SK-N-SH (cell line): ENCODE data around the gene AP2A1. TPM values are rescaled to one million over a fixed set of nuclear protein-coding genes. Genes with fewer than 3 reads are reported as not detected.

Experiments
- CTCF ChIA-PET: fragments of 300-600, 350-600 bp; formaldehyde crosslinking; extraction: SDS; loops from one replicate; lab custom pipeline; 2021; lab: Yijun Ruan, JAX
- POLR2A ChIA-PET: fragments of 350-600 bp; sonication (Branson Sonifier 250); formaldehyde crosslinking; extraction: SDS; loops from one replicate; lab custom pipeline; 2020; ENCODE audit warnings: antibody characterized with exemption, inconsistent platforms; lab: Yijun Ruan, JAX
- DNase-seq: peaks from one replicate; pipeline ENCODE4 v3.0.0; 2012
- H2AFZ ChIP-seq: fragments of 200-600 bp; sonication (generic); 2 replicates; pipeline ENCODE4 v1.8.1; 2016; ENCODE audit warnings: antibody characterized with exemption, mild to moderate bottlenecking, low read depth
- H3F3A ChIP-seq: fragments of 200-600 bp; sonication (generic); replicated peaks from 2 replicates; pipeline ENCODE3; 2016; ENCODE audit warnings: antibody characterized with exemption, mild to moderate bottlenecking; ENCODE audit not compliant: insufficient read depth
- H3K27ac ChIP-seq, 2 experiments: fragments of 200-500 bp in 1 of 2; fragments of 200-600 bp in 1 of 2; sonication (Bioruptor generic) in 1 of 2; sonication (generic), shearing (Covaris generic) in 1 of 2; 2 replicates each; pipeline versions ENCODE4 v1.5.1 to v1.6.1; 2014 to 2016; ENCODE audit warnings: low read depth in 2 of 2, inconsistent platforms in 1 of 2, low read length in 1 of 2, mild to moderate bottlenecking in 1 of 2, mixed read lengths in 1 of 2
- H3K27me3 ChIP-seq: fragments of 200-600 bp; sonication (generic), shearing (Covaris generic); 2 replicates; pipeline ENCODE4 v1.6.1; 2016; ENCODE audit warnings: mixed run types; ENCODE audit not compliant: insufficient read depth
- H3K36me3 ChIP-seq, 2 experiments: fragments of 200-500 bp in 1 of 2; fragments of 200-600 bp in 1 of 2; sonication (Bioruptor generic) in 1 of 2; sonication (generic) in 1 of 2; replicated peaks in 1 of 2; 2 replicates each; pipeline versions ENCODE3 to v1.5.1; 2014 to 2016; ENCODE audit warnings: low read length in 1 of 2, mild to moderate bottlenecking in 1 of 2; ENCODE audit not compliant: insufficient read depth in 2 of 2, control insufficient read depth in 1 of 2
- H3K4me1 ChIP-seq, 2 experiments: fragments of 200-500 bp in 1 of 2; fragments of 200-600 bp in 1 of 2; sonication (Bioruptor generic) in 1 of 2; sonication (generic), shearing (Covaris generic) in 1 of 2; 2 replicates each; pipeline versions ENCODE4 v1.5.1 to v1.6.1; 2014 to 2016; ENCODE audit warnings: low read depth in 1 of 2, low read length in 1 of 2, mixed run types in 1 of 2; ENCODE audit not compliant: insufficient read depth in 2 of 2, control insufficient read depth in 1 of 2
- H3K4me2 ChIP-seq: fragments of 200-600 bp; sonication (generic), shearing (Covaris generic); 2 replicates; pipeline ENCODE4 v1.6.1; 2017; ENCODE audit warnings: mixed run types
- H3K4me3 ChIP-seq, 2 experiments: fragments of 200-500 bp in 1 of 2; fragments of 200-600 bp in 1 of 2; sonication (Bioruptor generic) in 1 of 2; sonication (generic), shearing (Covaris generic) in 1 of 2; 2 replicates each; pipeline versions ENCODE4 v1.5.1 to v1.8.1; 2014 to 2016; ENCODE audit warnings: low read depth in 2 of 2, inconsistent platforms in 1 of 2, low read length in 1 of 2, mild to moderate bottlenecking in 1 of 2, mixed read lengths in 1 of 2, moderate library complexity in 1 of 2
- H3K79me2 ChIP-seq: fragments of 200-600 bp; sonication (generic); 2 replicates; pipeline ENCODE4 v1.8.1; 2017; ENCODE audit warnings: mild to moderate bottlenecking; ENCODE audit not compliant: insufficient read depth
- H3K9ac ChIP-seq: fragments of 200-600 bp; sonication (generic); 2 replicates; pipeline ENCODE4 v1.6.1; 2017; ENCODE audit warnings: mixed run types
- H3K9me2 ChIP-seq: fragments of 200-600 bp; sonication (generic); 2 replicates; pipeline ENCODE4 v1.6.1; 2017; ENCODE audit warnings: mixed run types
- H3K9me3 ChIP-seq: fragments of 200-600 bp; sonication (generic); 2 replicates; pipeline ENCODE4 v1.6.1; 2017; ENCODE audit warnings: mixed run types, mild to moderate bottlenecking, moderate library complexity
- H4K20me1 ChIP-seq: fragments of 200-600 bp; sonication (generic); 2 replicates; pipeline ENCODE4 v1.6.1; 2017; ENCODE audit warnings: mild to moderate bottlenecking, mixed run types; ENCODE audit not compliant: insufficient read depth
- FOXJ3 ChIP-seq: sonication (generic); formaldehyde crosslinking; IDR thresholded peaks from 2 replicates; pipeline ENCODE4 v1.5.1; 2020; ENCODE audit warnings: mild to moderate bottlenecking, missing genetic modification reagents
- GABPA ChIP-seq: IDR thresholded peaks from 2 replicates; pipeline ENCODE4 v1.4.0; 2012; ENCODE audit warnings: low read depth, mild to moderate bottlenecking
- MEF2A ChIP-seq: IDR thresholded peaks from 2 replicates; pipeline ENCODE4 v1.4.0; 2012; ENCODE audit warnings: low read depth, borderline replicate concordance
- RCOR1 ChIP-seq: fragments of 150-350 bp; IDR thresholded peaks from 2 replicates; pipeline ENCODE4 v1.6.1; 2017; ENCODE audit warnings: antibody characterized with exemption, low read length
- RFX5 ChIP-seq: IDR thresholded peaks from 2 replicates; pipeline ENCODE4 v1.6.1; 2012; ENCODE audit warnings: mild to moderate bottlenecking, improper control_type of control experiment, low read length
- RXRA ChIP-seq: IDR thresholded peaks from 2 replicates; pipeline ENCODE4 v1.4.0; 2012; ENCODE audit warnings: low read depth, mild to moderate bottlenecking, borderline replicate concordance
- TCF12 ChIP-seq: IDR thresholded peaks from 2 replicates; pipeline ENCODE4 v1.4.0; 2012
- WGBS: methylation state at CpG from one replicate; pipeline ENCODE4 v1.1.6; 2017; ENCODE audit warnings: low lambda C conversion rate; 5-methylcytosine and 5-hydroxymethylcytosine counted together
- polyA plus RNA-seq, 3 experiments: library from polyadenylated mRNA; depleted of rRNA; stranded (reverse); fragments of >200 nt; gene quantifications; 2 replicates each; pipeline ENCODE4 v1.2.3, GENCODE V29; 2012
- TF ChIP-seq, protein P1 (sequence below): IDR thresholded peaks from 2 replicates; pipeline ENCODE4 v1.4.0; 2012; ENCODE audit warnings: low read depth, borderline replicate concordance
- TF ChIP-seq, protein P2 (sequence below): IDR thresholded peaks from 2 replicates; pipeline ENCODE4 v1.6.1; 2012; ENCODE audit warnings: mild to moderate bottlenecking, low read depth, low read length, moderate library complexity
- TF ChIP-seq, protein P3 (sequence below): fragments of 150-350 bp; IDR thresholded peaks from 2 replicates; pipeline ENCODE4 v1.6.1; 2016; ENCODE audit warnings: mild to moderate bottlenecking, low read depth, low read length

Gene AP2A1
- polyA plus RNA-seq, 1 of the 3 experiments (the other 2 are of a cell fraction) = 74.8 TPM

DNA sequence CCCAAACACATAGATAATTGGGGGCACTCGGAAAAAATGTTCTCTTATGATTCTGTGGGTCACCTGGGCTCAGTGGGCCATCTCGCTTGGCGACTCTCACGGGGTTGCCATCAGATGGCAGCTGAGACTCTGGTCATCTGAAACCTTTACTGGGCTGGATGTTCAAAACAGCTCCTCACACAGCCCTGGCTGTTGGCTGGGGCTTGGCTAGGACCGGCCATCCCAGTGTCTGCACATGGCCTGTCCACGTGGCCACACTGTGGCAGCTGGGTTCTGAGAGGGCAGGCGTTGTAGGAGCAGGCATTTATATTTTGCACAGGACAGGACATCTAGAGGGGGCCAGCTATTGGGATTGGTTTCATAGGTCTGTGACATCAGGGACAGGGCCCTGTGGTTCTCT lies 66.8 kb downstream of the AP2A1 start:
- H3K4me1 ChIP-seq = no peaks in the 10 kb centered on the region
- TF ChIP-seq, protein P1, sequence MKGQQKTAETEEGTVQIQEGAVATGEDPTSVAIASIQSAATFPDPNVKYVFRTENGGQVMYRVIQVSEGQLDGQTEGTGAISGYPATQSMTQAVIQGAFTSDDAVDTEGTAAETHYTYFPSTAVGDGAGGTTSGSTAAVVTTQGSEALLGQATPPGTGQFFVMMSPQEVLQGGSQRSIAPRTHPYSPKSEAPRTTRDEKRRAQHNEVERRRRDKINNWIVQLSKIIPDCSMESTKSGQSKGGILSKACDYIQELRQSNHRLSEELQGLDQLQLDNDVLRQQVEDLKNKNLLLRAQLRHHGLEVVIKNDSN = no peak
- TF ChIP-seq, protein P2, sequence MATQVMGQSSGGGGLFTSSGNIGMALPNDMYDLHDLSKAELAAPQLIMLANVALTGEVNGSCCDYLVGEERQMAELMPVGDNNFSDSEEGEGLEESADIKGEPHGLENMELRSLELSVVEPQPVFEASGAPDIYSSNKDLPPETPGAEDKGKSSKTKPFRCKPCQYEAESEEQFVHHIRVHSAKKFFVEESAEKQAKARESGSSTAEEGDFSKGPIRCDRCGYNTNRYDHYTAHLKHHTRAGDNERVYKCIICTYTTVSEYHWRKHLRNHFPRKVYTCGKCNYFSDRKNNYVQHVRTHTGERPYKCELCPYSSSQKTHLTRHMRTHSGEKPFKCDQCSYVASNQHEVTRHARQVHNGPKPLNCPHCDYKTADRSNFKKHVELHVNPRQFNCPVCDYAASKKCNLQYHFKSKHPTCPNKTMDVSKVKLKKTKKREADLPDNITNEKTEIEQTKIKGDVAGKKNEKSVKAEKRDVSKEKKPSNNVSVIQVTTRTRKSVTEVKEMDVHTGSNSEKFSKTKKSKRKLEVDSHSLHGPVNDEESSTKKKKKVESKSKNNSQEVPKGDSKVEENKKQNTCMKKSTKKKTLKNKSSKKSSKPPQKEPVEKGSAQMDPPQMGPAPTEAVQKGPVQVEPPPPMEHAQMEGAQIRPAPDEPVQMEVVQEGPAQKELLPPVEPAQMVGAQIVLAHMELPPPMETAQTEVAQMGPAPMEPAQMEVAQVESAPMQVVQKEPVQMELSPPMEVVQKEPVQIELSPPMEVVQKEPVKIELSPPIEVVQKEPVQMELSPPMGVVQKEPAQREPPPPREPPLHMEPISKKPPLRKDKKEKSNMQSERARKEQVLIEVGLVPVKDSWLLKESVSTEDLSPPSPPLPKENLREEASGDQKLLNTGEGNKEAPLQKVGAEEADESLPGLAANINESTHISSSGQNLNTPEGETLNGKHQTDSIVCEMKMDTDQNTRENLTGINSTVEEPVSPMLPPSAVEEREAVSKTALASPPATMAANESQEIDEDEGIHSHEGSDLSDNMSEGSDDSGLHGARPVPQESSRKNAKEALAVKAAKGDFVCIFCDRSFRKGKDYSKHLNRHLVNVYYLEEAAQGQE = no peak
- TF ChIP-seq RFX5 (no peak), GABPA (no peak), RCOR1 (no peak), RXRA (no peak), TCF12 (no peak), MEF2A (no peak), FOXJ3 (CRISPR knock-in tag) (no peak)
- TF ChIP-seq, protein P3, sequence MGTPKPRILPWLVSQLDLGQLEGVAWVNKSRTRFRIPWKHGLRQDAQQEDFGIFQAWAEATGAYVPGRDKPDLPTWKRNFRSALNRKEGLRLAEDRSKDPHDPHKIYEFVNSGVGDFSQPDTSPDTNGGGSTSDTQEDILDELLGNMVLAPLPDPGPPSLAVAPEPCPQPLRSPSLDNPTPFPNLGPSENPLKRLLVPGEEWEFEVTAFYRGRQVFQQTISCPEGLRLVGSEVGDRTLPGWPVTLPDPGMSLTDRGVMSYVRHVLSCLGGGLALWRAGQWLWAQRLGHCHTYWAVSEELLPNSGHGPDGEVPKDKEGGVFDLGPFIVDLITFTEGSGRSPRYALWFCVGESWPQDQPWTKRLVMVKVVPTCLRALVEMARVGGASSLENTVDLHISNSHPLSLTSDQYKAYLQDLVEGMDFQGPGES = no peak
- H3K4me2 ChIP-seq = no peak overlapping the region
- H4K20me1 ChIP-seq = 0 out of 2 replicates have a peak, but pooled peaks cover 5% of the 10 kb centered on the region
- CTCF ChIA-PET = interaction anchor here (1.5 kb wide), 1 partner anchor 14 kb away, joined by 3 read pairs; no protein-coding TSS in a partner anchor
- H3F3A ChIP-seq = no peaks in the 10 kb centered on the region
- H3K4me3 ChIP-seq = no peak overlapping the region
- no peaks in the 10 kb centered on the region for H3K27me3 ChIP-seq
- no peaks in the 10 kb centered on the region for H3K9me3 ChIP-seq
- H3K36me3 ChIP-seq = peaks cover 6 to 70% of the 10 kb centered on the region in 2 experiments
- no peak overlapping the region for H2AFZ ChIP-seq
- H3K9me2 ChIP-seq = no peaks in the 10 kb centered on the region
- DNase-seq = no peak
- WGBS = 87% methylated on average over 6 of the region's 7 CpGs
- no peaks in the 10 kb centered on the region for H3K79me2 ChIP-seq
- POLR2A ChIA-PET = interaction anchor here (1.0 kb wide), 1 partner anchor 17 kb away, joined by 4 read pairs; the partner anchor contains the start of gene PTOV1
- no peak overlapping the region for H3K27ac ChIP-seq
- H3K9ac ChIP-seq = no peak overlapping the region

DNA sequence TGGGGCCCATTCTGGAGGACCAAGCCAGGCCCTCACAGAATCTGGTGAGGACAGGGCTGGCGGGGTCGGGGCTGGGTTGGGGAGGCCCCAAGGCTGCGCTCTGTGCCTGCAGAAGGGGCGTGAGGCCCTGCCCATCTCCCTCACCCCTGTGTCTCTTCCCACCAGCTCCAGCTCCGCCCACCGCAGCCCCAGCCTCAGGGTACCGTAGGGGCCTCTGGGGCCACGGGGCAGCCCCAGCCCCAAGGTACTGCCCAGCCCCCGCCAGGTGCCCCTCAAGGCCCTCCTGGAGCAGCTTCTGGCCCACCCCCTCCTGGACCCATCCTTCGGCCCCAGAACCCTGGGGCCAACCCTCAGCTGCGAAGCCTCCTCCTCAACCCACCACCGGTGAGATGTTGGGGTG lies 68.8 kb downstream of the AP2A1 start:
- Histone ChIP-seq H3F3A (no peaks in the 10 kb centered on the region), H4K20me1 (no peaks in the 10 kb centered on the region), H3K4me3 (no peak overlapping the region), H3K9me3 (no peaks in the 10 kb centered on the region), H3K27ac (no peak overlapping the region), H3K9ac (no peak overlapping the region), H3K4me2 (no peak overlapping the region), H2AFZ (no peak overlapping the region), H3K27me3 (no peaks in the 10 kb centered on the region), H3K79me2 (no peaks in the 10 kb centered on the region), H3K9me2 (no peaks in the 10 kb centered on the region), H3K36me3 (peaks cover 11 to 82% of the 10 kb centered on the region in 2 experiments), H3K4me1 (peaks cover 0 to 11% of the 10 kb centered on the region in 2 experiments; a peak in 1 of 4 replicates)
- CTCF ChIA-PET = no interaction called here
- TF ChIP-seq RXRA = no peak
- POLR2A ChIA-PET = no interaction called here
- 100% methylated on average over 2 of the region's 12 CpGs for WGBS
- DNase-seq = peak; percentile 10
